ENCODE data around the gene ARHGAP33.

GRCh38 chr19:35777086-35777841 lies 1.9 kb downstream of the ARHGAP33 start:
- TF ChIP-seq CTCF (IDR thresholded peaks at IDR 0.05 in 8 of 11, conservative IDR thresholded peaks at IDR 0.05 in 3 of 11): no peak
- no peak for TF ChIP-seq POLR2AphosphoS5 (IDR thresholded peaks at IDR 0.05)
